Myocyte (in vitro differentiated cells): ENCODE data around the gene BCAS1. TPM values are rescaled to one million over a fixed set of nuclear protein-coding genes. Genes with fewer than 3 reads are reported as not detected.
A peak's percentile ranks its signal among the peaks of the same experiment; 100 is the strongest.

Experiments
- DNase-seq: peaks from one replicate; pipeline ENCODE4 v3.0.0-alpha.2; 2012; ENCODE audit warnings: low read depth
- total RNA-seq: library from RNA; depleted of rRNA; stranded (reverse); fragments of >200 nt; gene quantifications from 2 replicates; pipeline ENCODE4 v1.2.3, GENCODE V29; 2014

The BCAS1 gene
- total RNA-seq, 1 donor from 2014 or later, result 5.0 TPM

DNA sequence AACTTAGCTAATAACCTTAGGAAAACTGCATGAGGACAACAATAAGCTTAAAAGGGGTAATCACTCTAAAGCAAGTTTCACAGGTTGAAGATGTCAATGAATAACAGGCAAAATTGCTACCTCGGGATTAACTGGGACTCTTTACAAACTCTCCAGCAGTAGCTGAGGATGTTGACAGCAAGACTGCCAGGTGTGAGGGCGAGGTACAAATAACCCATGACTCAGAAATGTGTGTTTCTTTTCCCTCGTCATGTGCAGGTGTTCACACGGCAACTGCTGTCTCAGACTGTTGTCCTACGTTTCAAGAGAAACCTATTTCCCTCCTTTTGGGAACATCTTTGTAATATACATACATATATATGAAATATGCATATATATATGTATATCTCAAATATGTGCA is 15.9 kb downstream of the BCAS1 start:
- DNase-seq, result no peak

- no peak for DNase-seq
These were observed 19.3 kb downstream of the BCAS1 start for GRCh38 chr20:54051068-54051467.

- DNase-seq, result no peak
These were observed 21.4 kb downstream of the BCAS1 start for GRCh38 chr20:54048891-54049545.

DNA sequence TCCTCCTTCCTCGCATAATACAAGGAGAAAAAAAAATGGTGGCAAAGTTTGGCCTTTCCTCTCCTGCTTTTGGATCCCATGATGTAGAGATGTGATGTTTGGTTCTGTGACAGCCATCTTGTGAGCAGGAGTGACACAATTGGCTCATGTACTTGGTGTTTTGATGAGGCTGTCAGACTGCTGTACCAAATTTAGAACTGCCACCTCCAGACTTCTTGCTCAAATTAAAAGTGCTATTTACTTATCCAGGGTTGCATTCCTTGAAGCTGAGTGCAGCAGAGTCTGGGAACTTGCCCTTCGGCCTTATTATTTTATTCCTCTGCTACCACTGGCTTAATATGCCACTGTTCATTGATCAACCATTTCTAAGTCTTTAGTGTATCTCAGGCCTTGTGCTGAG is 21.9 kb downstream of the BCAS1 start:
- DNase-seq, result no peak

DNA sequence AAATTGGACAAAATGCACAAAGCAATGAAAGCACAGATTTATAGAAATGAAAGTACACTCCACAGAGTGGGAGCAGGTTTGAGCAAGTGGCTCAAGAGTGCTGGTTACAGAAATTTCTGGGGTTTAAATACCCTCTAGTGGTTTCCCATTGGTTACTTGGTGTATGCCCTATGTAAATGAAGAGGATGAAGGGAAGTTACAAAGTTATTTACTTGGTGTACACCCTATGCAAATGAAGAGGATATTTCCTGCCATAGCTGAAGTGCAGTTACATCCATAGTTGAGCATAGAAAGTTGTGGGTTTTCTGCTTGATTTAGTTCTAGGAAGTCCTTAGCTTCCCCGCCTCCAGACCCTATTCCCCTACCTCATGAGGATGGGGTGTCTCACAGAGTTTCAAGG is 22.7 kb downstream of the BCAS1 start:
- DNase-seq, result no peak

DNA sequence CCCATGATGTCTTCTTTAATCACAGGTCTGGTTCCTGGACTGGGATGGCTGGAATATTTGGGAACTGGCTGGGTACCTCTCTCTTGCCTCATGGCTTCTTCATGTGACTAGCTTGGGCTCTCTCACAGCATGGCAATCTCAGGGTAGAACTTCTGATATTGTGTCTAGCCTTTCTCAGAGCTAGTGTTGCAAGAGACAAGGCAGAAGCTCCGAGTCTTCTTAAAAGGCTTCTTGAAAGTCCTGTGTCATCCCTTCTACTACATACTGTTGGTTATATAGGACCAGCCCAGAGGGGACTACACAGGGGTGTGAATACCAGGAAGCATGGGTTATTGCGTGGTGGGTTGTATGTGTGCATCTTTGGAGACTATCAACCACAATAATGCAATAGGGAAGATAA is 23.3 kb downstream of the BCAS1 start:
- no peak for DNase-seq

GRCh38 chr20:54044156-54044555 is 26.2 kb downstream of the BCAS1 start:
- peak; percentile 54 for DNase-seq

DNA sequence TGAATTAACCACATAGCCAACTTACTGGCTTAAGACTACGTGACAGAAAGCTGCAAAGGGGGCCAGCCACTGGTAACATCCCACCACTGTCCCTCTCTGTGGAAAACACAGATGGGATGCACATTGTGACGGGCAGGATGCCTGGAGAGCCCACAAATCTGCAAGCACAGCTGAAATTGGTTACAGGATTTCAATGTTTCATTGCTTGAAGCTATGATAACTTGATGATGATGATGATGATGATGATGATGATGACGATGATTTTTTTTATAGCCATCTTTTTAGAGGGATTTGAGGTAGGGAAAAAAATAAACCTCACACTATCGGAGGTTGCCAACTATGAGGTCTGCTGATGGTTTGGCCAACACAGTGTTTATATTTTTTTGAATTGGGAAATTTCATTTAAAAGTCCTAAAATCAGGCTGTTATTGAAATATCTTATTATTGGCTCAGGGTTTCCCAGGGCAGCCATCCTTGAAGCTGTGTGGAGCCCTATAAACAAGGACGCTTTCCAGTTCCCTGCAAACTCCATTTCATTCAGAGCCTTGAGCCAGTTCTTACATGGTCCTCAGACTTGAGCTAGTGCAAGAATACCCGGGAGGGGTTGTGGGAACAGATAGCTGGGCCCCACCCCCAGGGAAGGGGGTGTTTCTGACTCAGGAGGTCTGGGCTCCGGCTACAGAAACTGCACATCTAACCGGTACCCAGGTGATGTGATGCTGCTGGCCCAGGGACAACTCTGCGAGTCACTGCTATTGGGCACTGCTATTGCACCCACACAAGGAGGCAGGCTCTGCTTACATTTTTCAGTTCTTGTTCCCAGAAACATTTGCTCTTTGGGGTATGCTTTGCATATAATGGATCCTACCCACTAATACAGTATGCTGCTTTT is 27.1 kb downstream of the BCAS1 start:
- DNase-seq, result no peak

DNA sequence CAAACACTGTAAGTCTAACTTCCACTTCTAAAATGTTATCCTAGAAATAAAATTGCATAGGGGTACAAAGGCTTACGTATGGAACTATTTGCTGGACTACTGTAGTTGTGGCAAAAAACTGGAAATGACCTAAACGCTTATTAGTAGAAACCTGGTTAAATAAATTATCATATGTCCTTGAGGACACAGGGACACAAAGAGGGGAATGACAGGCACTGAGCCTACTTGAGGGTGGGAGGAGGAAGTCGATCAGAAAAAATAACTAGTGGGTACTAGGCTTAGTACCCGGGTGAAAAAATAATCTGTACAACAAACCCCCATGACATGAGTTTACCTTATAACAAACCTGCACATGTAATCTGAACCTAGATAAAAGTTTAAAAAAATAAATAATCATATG is 28.4 kb downstream of the BCAS1 start:
- DNase-seq, result no peak

DNA sequence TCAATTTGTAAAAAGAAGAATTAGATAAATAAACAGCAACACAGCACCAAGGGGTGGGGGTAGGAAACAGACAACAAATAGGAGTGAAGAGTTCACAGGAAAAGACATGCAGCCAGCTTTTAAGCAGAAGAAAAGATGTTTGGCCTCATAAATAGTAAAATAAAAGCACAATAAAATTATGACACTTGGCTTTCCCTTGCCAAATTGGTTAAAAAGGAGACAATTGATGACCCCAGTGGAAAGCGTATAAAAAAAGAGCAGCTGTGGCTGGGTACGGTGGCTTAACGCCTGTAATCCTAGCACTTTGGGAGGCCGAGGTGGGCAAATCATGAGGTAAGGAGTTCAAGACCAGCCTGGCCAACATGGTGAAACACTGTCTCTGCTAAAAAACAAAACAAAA is 29.1 kb downstream of the BCAS1 start:
- DNase-seq, result no peak

GRCh38 chr20:54040531-54040930 is 29.9 kb downstream of the BCAS1 start:
- DNase-seq, result no peak

GRCh38 chr20:54038961-54039360 is 31.4 kb downstream of the BCAS1 start:
- no peak for DNase-seq

DNA sequence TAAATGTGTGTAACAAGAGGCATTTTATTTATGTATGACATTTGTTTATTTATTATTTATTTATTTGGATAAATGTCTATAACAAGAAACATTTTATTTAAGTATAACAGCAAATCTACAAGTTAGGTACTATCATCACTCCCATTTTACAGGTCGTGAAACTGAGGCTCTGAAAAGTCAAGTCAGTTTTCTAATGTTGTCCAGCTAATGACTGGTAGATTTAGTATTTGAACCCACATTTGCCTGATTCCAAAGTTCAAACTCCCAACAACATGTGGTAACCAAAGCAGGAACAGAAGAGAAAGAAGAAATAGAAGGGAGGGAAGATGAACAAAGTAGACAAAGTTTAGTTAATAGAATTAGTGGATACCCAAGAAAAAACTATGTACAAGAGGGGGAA is 32.9 kb downstream of the BCAS1 start:
- DNase-seq, result no peak

DNA sequence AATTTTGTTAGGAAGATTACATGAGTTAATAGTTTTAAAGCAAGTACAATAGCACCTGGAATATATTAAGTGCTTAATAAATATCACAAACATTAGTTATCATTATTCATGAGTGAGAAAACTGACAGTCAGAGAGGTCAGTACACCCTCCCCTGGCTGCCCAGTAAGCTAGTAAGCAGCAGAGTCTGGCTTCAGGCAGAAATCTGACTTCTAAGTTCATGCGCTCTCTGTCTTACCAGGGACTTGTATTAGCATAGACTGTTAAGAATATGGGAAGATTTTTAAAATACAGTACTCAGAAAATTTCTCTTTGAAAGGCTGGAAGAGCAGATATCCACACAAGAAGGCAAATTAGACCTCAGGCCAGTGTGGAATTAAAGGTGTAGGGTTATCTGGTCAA is 40.8 kb downstream of the BCAS1 start:
- no peak for DNase-seq

DNA sequence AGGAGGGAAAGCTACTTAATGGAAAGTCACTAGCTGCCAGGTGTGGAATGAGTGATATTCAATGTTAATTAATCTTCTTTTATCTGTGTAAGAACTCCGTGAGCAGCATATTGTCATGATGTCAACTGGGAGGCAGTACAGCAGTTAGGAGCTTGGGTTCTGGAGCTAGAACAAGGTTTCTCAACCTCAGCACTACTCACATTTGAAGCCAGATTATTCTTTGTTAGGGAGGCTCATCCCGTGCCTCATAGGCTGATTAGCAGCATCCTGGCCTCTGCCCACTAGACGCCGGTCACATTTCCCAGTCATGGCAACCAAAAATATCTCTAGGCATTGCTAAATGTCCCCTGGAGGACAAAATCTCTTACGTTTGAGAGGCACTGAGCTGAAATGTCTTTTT is 41.2 kb downstream of the BCAS1 start:
- DNase-seq, result peak; percentile 21

DNA sequence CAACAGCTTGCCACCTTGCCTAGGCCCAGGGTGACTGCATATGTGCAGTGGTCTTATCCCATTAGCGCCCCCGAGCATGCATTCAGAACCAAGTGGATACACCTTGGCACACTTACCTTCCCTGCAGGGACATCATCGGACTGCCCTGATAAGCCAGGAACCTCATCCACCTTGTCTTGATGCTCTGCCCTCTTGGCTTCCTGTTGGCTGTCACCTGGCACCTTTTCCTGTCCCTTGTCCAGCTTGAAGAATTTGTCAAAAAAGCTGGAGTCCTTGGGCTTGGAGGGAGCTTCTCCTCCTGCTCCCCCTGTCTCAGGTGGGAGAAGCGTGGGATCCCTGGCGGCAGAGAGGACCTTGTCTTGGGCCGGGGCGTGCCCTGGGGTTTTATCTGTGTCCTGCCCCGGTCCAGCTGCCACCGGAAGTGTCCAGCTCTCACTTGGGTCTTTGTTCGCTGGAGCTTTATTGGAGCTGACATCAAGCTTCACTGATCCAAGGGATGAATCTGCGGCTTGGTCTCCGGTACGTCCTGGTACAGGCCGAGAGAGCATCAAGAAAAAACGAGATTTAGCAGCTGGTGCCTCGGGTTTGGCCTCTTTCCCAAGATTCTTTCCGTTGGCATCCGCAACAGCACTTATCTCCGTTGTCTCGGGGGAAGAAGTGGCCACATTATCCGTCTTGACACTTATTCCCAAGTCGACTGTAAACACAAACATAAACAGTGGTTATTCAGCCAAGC is 42.0 kb downstream of the BCAS1 start:
- peak; percentile 78 for DNase-seq

DNA sequence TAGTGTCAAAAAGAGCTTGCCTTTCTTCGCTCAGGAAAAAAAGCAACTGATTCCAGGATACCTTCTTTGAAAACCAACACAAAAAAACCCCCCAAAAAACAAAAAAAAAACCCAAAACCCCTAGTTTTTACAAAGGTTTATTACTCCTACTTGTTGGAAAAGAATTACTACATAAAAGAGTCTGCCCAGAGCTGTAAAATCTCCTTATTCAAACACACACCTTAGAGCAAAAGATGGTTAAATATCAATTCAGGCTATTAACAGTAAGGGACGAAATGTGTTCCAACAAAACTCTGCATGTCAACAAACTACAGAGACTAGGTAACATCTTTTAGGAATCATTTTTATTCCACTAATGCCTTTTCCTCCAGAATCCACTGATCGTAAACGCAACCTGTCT is 42.7 kb downstream of the BCAS1 start:
- no peak for DNase-seq

- DNase-seq, result peak; percentile 64
These were observed 43.9 kb downstream of the BCAS1 start for GRCh38 chr20:54026295-54027064.

DNA sequence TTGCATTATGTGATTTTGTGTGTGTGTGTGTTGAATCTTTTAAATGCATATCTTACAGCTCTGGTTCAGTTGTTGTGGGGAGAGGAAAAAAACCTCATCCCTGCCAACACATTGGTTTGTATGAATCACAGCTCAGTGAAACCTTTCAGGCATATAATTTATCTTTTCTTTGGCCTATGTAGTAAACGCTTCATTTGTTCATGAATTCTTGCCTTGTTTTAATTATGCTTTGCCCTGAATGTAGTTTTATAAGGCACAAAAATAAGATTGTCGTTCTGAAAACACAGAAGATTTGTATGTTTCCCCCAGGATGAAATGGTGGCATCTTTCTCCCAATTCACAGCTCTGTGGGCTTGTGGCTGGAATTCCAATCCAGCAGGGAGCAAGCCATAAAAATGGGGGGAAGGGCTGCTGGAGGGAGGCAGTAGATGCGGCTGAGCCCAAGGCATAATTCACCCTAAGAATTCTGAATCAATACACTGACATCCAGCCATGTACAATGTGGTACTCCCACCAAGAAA is 45.1 kb downstream of the BCAS1 start:
- DNase-seq, result peak; percentile 53

GRCh38 chr20:54023406-54023805 is 47.0 kb downstream of the BCAS1 start:
- no peak for DNase-seq
